Measurements from ENCODE around the gene PNCK.

PNCK gene

GRCh38 chrX:153657161-153657560 lies 16.5 kb downstream of the PNCK start:
- DNase-seq = no peak

- DNase-seq = no peak
Observed at GRCh38 chrX:153653556-153653955, 20.1 kb downstream of the PNCK start.

GRCh38 chrX:153651540-153652079 lies 22.0 kb downstream of the PNCK start:
- no peak for DNase-seq

GRCh38 chrX:153650959-153651358 lies 22.7 kb downstream of the PNCK start:
- DNase-seq = no peak

- no peak for DNase-seq
Observed at GRCh38 chrX:153649915-153650782, 23.5 kb downstream of the PNCK start.

GRCh38 chrX:153649178-153649914 lies 24.3 kb downstream of the PNCK start:
- DNase-seq = peak; percentile 23

GRCh38 chrX:153648358-153649177 lies 25.0 kb downstream of the PNCK start:
- no peak for DNase-seq

GRCh38 chrX:153647461-153648357 lies 25.9 kb downstream of the PNCK start:
- no peak for DNase-seq

- no peak for DNase-seq
Observed at GRCh38 chrX:153646620-153647373, 26.8 kb downstream of the PNCK start, which contains the start of gene DUSP9. TSS of gene DUSP9 (plus strand) at chrX:153647203. CDS start at chrX:153647954, 751 bp downstream.

GRCh38 chrX:153645921-153646488 lies 27.6 kb downstream of the PNCK start:
- no peak for DNase-seq

- DNase-seq = no peak
Observed at GRCh38 chrX:153645151-153645550, 28.5 kb downstream of the PNCK start.

GRCh38 chrX:153644356-153645125 lies 29.1 kb downstream of the PNCK start:
- no peak for DNase-seq

- no peak for DNase-seq
Observed at GRCh38 chrX:153643431-153644351, 29.9 kb downstream of the PNCK start.

GRCh38 chrX:153642655-153643430 lies 30.8 kb downstream of the PNCK start:
- no peak for DNase-seq

- no peak for DNase-seq
Observed at GRCh38 chrX:153642051-153642654, 31.5 kb downstream of the PNCK start.

- no peak for DNase-seq
Observed at GRCh38 chrX:153641627-153642026, 32.0 kb downstream of the PNCK start.

All from NCI-H524 treated with DMSO at 0.1 percent for 48 hours (cell line).